Sciatic nerve (tissue), 2 donors: ENCODE data around the gene ARMC9. TPM values are rescaled to one million over a fixed set of nuclear protein-coding genes. Genes with fewer than 3 reads are reported as not detected.
"Not testable (repeated sequence)": the region's sequence is repeated elsewhere in the genome, so short reads cannot be mapped to it uniquely, and the experiment has no call there.

Experiments used
- ATAC-seq: fragments of 200-7000 bp; cut with Tn5 transposase; one replicate; pipeline ENCODE4 v1.9.1; 2020; ENCODE audit warnings: mild to moderate bottlenecking, moderate library complexity
- DNase-seq: peaks from one replicate; pipeline ENCODE4 v3.0.0-alpha.2; 2020; ENCODE audit warnings: low spot score
- intact Hi-C: fragments of 100-400 bp; cut with DNase I; formaldehyde crosslinking; loops from one replicate; pipeline ENCODE4 v1.14.2; 2022
- total RNA-seq: library from RNA; stranded (reverse); fragmentation: NEBNext Ultra II Directional; extraction: Animal tissue kit (Norgen Biotek cat#: 25700); gene quantifications from one replicate; pipeline ENCODE4 v1.2.1, GENCODE V29; 2021
- donor health status: DM: no; HTN: no; CAD: no.
- donor health status: DM: no; HTN: no; CAD: no.

Gene ARMC9
- total RNA-seq, 1 donor from 2014 or later: 15.4 TPM

DNA sequence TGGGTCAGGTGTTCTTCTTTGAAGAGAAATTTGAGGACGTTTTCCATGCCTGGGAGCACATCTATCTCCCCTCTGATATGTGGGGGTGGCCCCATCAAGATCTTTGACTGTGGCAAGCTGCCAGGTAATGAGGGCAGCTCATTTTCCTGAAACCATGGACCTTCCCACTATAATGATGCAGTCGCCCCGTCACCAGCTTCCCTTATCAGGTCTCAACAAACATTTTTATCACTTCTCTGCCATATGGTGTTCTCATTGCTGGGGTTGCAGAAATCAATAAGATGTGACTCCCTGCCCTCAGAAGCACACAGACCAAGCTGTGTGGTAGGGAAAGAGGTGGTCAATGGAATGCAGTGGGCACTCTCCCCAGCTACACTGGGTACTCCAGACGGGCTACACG lies 148.7 kb downstream of the ARMC9 start:
- ATAC-seq: no peak
- intact Hi-C loops: no loop called here
- DNase-seq: peak; percentile 25

DNA sequence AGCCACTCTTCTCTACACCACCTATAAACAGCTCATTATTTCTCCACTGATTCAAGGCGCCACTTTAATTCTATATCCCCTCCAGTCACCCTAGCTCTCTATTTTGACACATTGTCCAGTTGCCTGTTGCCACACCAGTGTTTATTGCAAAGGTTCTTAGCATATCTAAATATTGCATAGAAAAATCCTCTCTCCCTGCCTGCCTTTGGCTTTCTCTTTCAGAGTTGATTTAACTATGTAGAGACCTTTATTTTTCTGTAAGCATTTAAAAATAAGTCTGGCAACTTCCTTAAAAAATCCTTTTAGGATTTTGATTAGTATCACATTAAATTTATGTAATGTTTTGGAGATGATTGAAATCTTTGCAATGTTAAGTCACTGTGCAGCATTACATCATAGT lies 149.2 kb downstream of the ARMC9 start:
- ATAC-seq (no peak), DNase-seq (no peak)
- intact Hi-C loops: no loop called here

DNA sequence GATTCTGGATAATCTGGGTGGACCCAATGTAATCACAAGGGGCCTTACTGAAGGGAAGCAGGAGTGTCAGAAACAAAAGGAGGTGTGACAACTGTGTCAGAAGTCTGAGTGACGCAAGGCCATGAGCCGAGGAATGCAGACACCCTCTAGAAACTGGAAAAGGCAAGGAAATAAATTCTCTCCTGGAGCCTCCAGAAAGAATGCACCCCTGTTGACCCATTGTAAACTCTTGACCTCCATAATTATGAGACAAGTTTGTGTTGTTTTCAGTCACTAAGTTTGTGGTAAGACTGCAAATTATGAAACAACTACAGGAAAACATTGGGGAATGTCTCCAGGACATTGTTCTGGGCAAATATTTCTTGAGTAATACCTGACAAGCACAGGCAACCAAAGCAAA lies 149.7 kb downstream of the ARMC9 start:
- DNase-seq: peak; percentile 4
- intact Hi-C loops: no loop called here
- no peak for ATAC-seq

DNA sequence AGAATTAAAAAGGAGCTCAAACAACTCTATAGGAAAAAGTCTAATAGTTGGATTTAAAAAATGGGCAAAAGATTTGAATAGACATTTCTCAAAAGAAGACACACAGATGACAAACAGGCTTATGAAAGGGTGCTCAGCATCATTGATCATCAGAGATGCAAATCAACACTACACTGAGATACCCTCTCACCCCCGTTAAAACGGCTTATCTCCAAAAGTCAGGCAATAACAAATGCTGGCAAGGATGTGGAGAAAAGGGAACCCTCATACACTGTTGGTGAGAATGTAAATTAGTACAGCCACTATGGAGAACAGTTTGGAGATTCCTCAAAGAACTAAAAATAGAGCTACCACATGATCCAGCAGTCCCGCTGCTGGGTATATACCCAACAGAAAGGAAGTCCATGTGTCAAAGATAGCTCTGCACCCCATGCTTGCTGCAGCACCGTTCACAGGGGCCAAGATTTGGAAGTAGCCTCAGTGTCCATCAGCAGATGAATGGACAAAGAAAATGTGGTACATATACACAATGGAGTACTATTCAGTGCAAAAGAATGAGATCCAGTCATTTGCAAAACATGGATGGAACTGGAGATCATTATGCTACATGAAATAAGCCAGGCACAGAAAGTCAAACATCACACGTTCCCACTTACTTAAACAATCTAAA lies 150.4 kb downstream of the ARMC9 start:
- DNase-seq (peak; percentile 8), ATAC-seq (peak; percentile 22)
- intact Hi-C loops: no loop called here

DNA sequence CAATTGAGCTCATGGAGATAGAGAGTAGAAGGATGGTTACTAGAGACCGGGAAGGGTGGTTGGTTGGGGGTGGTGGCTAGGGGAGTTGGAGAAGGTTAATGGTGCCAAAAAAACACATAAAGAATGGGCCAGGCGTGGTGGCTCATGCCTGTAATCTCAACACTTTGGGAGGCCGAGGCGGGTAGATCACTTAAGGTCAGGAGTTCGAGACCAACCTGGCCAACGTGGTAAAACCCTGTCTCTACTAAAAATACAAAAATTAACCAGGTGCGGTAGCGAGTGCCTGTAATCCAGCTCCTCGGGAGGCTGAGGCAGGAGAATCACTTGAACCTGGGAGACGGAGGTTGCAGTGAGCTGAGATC lies 150.9 kb downstream of the ARMC9 start:
- ATAC-seq, intact Hi-C loops: not testable (repeated sequence)
- peak; percentile 8 for DNase-seq

DNA sequence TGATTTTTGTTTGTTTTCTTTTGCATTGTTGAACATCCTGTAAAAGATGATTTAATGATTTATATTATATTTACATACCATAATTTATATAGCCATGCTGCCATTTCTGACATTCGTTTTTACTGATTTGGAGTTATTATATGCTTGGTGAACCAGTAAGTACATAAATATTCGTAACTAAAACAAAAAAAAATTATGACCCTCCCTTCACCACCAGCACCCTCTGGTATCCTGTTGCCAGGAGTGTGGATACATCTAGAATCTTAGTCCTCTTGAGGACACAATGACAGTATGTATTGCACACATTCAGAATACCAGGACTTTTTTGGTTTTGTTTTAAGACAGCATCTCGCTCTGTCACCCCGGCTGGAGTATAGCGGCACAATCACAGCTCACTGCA lies 153.2 kb downstream of the ARMC9 start:
- DNase-seq (no peak), ATAC-seq (no peak)
- intact Hi-C loops: no loop called here

DNA sequence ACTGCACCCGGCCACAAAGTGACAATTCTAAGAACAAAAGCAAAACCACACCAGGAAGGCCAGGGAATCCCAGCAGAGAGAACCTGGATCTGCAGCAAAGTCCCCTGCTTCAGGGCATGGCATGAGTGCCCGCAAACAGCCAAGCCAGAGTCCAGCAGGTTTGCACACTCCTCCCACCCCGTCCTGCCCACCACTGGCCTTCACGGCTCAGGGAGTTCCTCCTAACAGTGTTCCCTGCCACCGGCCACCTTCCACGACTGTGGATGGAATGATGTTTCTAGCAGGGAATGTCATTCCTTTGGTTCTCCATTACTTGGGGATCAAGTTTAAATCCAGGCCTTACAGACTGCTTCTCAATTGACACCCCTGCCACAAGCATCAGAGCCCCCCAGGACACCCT lies 155.0 kb downstream of the ARMC9 start:
- DNase-seq: peak; percentile 23
- no peak for ATAC-seq
- intact Hi-C loops: no loop called here

DNA sequence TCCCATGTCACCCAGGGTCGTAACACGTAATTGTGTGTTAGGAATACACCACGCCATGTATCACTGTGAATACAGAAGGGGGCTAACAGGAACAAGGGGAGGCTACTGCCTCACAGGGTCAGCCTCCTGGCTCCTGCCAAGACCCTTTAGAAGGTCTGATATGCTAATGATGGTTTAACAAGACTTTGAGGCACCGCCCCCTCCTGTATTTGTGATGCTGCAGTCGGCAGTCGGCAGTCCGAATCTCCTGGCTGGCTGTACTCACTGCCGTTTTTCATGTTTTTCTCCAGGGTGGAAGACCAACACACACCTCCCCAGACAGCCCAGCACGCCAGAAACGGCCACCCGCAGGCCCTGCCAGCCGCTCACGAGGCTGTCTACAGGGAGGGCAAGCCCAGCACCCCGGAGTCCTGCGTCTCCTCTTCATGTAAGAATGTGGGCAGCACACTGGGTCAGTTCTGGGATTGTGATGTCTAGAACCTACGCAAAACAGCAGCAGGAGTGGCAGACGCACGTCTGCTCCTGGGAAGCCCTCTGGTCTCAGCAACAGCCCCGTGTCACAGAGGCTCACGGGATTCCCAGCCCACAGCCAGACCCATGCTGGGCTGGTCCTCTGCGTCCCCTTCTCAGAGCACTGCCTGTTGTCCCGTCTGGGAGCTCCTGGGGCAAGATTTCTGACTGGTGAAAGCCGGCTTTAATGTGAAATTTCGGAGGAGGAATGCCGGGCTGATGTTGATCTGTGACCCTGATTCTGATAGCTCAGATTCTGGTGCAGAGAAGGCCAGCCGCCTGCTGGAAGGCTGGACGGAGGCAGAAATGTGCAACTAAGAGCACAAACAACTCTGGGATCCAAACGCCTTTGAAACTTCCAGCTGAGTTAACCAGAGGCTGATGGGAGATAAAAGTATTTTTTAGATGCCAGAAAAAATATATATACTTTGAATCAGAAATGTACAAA lies 157.4 kb downstream of the ARMC9 start:
- peak; percentile 57 for ATAC-seq
- intact Hi-C loops: no loop called here
- DNase-seq: no peak

DNA sequence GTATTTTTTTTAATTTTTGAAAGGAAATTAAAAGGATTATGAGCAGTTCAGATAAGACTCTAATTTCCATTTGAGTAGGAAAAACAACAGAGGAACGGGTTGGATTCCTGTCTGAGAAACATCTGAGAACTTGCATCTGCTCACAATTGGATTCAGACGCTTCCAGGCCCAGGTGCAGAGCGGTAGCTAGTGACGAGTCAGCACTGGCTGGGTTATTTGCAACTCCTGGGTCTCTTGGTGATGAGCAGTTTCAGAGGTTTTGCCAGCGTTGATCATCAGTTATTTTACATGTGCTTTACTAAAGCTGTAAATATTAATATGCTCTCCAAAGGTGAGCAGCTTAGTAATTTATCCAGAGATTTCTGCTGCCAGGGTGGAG lies 158.0 kb downstream of the ARMC9 start:
- ATAC-seq (no peak), DNase-seq (no peak)
- intact Hi-C loops: no loop called here

DNA sequence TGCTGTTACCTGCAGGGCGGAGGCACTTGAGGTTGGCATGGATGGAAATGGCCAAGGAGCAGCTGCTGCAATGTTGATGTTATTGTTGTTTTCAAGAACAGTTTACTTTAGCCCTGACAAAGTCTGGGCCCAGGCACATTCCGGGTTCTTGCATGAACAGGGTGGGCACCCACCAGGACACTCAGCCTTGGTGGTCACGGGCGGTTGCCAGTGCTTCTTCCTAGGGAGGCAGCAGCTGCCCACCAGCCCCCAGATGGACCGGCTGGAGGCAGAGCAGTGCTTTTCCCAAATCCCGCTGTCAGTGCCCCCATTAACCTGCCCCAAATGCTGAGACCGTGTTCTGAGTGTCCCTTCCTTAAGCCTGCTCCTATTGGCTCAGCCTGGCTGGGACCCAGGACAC lies 158.6 kb downstream of the ARMC9 start:
- intact Hi-C loops: no loop called here
- ATAC-seq (no peak), DNase-seq (peak; percentile 49)

DNA sequence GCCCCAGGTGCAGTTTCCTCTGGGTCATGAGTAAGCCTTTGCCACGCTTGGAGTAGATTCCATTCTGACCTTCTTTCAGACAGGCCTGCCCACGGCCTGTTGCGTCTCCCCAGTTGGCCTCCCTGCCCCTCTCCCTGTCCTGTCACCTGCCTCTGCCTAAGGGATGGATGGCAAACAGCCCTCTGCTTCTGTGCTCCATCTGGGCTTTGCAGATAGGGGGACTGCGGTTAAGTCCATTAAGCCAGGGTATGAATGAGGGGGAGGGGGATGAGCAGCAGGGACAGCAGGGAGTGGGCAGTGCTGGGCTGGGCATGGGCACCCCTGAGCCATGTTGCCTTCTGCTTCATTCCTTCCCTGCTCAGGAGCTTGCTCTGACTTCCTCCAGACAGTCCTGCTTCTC lies 159.5 kb downstream of the ARMC9 start:
- intact Hi-C loops: no loop called here
- DNase-seq: peak; percentile 19
- ATAC-seq: no peak

DNA sequence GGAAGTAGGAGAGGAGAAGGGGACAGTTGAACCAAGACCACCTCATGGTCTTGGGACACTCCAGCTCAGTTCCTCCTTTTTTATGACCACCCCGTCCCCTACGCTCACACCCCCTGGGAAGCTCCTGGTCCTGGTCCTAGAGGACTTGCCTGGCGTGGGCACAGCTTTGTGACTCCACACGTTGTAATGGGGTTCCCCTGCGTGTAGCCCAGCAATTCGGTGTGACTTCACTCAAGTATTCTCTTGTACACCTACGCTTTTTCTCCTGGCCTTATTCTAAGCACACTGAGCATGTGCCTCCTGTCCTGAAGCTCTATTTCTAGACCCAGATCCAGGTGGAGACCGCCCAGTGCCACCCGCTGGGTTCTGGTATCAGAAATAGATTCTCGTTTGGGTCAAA lies 161.0 kb downstream of the ARMC9 start:
- DNase-seq: peak; percentile 39

DNA sequence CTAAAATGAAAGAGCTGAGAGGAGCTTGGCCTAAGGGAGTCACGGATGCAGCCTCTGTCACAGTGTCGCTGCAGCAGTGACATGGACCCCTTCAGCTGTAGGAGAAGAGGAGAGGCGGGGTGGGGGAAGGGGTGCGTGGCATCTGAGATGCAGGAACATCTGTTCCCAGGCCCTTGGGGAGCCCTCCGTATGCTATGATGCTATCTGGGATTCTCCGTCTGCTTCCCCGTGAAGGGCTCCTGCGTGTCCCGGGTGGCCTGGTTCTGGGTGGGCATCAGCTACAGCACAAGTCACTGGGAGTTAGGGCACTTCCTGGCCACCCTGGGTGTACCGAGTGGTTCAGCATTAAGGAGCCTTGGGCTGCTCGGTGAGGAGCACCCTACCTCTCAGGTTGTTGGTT lies 161.5 kb downstream of the ARMC9 start:
- intact Hi-C loops: no loop called here
- peak; percentile 28 for DNase-seq

More for the DNA sequence above, 161.0 kb downstream of the ARMC9 start:
- intact Hi-C loops: no loop called here
- ATAC-seq: no peak

DNA sequence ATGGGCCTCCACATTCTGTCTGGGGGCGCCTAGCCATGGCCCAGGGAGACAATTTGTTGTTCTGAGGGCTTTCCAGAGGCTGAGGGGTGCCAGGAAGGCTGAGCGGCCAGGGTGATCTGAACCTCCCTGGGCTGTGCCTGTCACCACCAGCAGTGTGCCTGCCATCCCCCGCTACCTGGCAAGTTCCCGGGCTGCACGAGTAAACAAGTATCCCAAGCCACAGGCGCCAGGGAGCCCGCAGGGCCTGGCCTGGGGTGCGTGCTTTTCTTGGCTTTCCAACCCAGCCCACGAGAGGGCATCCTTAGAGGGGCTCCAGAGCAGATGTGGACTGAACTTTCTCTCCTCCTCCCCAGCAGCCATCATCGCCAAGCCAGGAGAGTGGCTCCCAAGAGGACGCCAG lies 162.0 kb downstream of the ARMC9 start:
- intact Hi-C loops: no loop called here
- DNase-seq: peak; percentile 50
- no peak for ATAC-seq

More for the DNA sequence above, 161.5 kb downstream of the ARMC9 start:
- ATAC-seq: no peak

DNA sequence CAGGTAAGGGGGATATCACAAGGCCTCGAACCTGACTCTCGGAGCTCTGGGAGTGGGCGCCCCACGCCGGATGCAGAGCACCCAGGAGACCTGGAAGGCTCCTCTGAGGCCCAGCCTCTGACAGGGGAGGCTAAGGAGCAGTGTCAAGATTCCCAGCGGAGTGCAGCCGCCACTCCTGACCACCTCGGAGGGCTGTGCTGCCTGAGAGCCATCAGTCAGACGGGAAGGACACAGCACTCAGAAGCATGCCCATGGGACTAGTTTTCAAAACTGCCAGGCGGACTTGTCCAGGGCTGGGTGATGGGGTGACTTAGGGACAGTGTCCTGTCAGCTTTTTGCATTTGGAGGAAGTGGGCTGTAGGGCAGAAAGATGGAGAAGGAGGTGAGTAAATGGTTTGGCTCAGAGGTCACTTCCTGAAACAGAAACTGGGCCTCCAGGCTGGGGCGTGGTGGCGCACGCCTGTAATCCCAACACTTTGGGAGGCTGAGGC lies 162.5 kb downstream of the ARMC9 start:
- ATAC-seq: peak; percentile 40
- intact Hi-C loops: no loop called here
- DNase-seq: peak; percentile 50

DNA sequence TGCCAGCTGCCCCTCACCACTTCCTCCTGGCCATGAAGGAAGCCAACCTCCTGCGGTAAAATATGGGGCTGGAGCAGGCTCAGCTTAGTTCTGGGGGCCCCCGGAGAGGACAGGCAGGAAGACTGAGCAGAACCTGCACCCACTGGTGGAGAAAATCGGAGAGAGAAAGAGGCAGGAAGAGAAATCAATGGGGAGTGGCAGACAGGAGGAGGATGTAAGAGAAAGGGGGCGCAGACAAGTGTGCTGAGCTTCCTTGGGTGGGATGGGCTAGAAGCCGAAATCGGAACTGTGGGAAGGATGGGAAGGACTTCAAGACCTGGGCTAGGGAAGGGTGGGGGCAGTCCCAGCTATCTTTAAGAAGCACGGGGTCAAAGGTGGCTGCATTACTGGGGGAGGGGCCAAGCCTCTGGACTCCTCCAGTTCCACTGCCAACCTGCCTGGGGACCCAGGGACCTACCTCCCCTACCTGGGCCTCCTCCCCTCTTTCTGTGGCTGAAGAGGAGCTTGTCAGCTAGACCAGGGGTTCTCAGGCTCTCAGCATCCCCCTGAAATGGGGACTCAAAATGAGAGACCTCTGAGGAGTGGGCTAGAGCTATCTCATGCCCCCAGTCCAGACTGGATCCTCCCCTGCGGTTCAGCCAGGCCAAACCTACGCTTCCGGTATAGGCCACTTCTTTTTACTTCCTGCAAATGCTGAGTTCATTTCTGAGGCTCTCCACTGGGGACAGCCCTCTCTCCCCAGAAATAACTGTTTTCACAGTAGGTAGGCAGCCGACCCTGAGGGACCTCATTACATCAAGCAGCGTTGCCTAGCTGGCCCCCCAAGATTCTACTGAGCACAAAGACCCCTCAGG lies 163.5 kb downstream of the ARMC9 start:
- peak; percentile 45 for DNase-seq
- peak; percentile 23 for ATAC-seq
- intact Hi-C loops: no loop called here

DNA sequence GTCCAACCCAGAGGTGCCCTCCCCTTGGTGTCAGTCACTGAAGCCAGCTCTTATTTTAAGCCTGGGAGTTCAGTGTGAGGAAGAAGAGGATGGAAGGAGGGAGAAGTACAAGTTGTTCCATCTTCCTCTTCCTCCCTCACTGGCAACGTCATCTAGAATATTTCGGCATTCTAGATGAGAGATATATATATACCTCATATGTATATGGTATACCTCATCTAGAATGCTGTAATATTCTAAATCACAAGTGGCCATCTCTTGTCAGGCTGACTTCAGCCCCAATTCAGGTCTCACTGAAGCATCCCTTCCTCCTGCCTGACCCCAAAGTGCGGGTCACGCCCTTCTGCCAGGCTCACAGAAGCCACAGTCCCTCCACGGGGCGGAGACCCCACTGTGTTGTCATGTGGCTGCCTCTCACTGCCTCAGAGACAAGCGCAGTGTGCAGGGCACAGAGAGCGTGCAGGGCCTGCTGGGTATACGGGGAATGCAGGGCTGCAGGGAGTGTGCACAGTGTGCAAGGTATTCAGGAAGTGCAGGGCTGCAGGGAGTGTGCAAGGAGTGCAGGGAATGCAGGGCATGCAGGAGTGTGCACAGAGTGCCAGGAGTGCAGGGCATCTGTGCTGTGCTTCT lies 164.2 kb downstream of the ARMC9 start:
- intact Hi-C loops: no loop called here
- peak; percentile 5 for ATAC-seq
- DNase-seq: peak; percentile 36

DNA sequence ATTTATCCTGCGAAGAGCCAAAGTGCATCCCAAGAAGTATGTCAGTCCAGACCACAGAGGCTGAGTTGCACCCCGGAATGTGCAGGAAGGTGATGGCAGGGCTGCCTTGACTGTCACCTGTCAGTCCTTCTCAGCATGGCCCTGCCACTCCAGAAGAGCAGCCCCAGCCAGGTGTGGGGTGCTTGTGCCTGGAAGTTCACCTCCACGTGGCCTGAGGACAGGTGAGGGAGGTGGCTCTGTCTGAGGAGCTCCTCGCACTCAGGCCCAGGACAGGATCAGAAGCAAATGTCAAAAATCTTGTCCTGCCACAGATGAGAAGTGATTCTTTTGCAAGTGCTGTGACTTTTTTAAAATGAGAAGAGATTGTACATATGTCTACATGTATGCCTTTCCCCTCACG lies 165.6 kb downstream of the ARMC9 start:
- no peak for ATAC-seq
- intact Hi-C loops: no loop called here
- DNase-seq: peak; percentile 42
